ENCODE data around the gene TLE1. TPM values are rescaled to one million over a fixed set of nuclear protein-coding genes. Genes with fewer than 3 reads are reported as not detected.

Gene TLE1
- total and polyA plus RNA-seq, 2 of the 4 experiments (the other 2 are of a cell fraction) = 36.0 to 51.0 TPM

DNA sequence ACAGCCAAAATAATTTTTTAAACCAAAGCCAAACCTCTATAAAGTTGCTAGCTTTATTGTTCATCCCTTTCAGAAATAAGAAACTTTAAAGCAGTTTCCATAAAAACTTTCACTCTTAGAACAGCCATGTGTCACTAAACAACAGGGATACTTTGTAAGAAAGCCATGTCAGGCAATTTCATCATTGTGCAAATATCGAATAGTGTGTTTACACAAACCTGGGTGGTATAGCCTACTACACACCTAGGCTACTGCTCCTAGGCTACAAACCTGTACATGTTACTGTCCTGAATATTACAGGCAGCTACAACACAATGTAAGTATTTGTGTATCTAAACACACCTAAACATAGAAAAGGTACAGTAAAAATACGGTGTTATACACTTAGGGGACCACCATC is 59.9 kb downstream of the TLE1 start:
- Histone ChIP-seq H3K4me1 (ENCODE audit: control insufficient read depth, insufficient read depth, low read length) (peaks cover 15% of the 10 kb centered on the region), H2BK20ac (ENCODE audit: low read depth, low read length) (peak overlapping the region; percentile 68; the same call in 1 of the 2 replicates), H2BK5ac (ENCODE audit: low read depth, low read length, poor library complexity, severe bottlenecking) (peak overlapping the region; percentile 47), H2AFZ (replicated peaks; ENCODE audit: low read length, poor library complexity) (no peak overlapping the region), H3K56ac (ENCODE audit: extremely low read depth, insufficient read depth, low read length) (no peak overlapping the region), H3K27ac (ENCODE audit: insufficient read depth, low read length) (no peak overlapping the region), H4K5ac (ENCODE audit: low read depth, low read length) (peak overlapping the region; percentile 61; the same call in 1 of the 2 replicates), H4K8ac (ENCODE audit: low read depth in 2 of 2, low read length in 2 of 2) (peak overlapping the region in 1 of 2 experiments; percentile 61; a peak in 1 of 4 replicates), H4K20me1 (ENCODE audit: insufficient read depth, low read length) (no peaks in the 10 kb centered on the region), H3K79me1 (ENCODE audit: low read depth in 1 of 2, low read length in 2 of 2) (peaks cover 18 to 41% of the 10 kb centered on the region in 2 experiments), H3K9me1 (ENCODE audit: insufficient read depth, low read length) (peaks cover 15% of the 10 kb centered on the region), H3K4me3 (ENCODE audit: insufficient read depth, low read depth, low read length) (no peak overlapping the region), H3K23ac (ENCODE audit: low read depth, low read length) (peak overlapping the region; percentile 29; the same call in 1 of the 2 replicates), H2AK5ac (ENCODE audit: low read depth, low read length) (peak overlapping the region; percentile 43; the same call in 1 of the 2 replicates), H3K9me3 (ENCODE audit: control insufficient read depth, insufficient read depth, low read length) (no peaks in the 10 kb centered on the region), H3K9ac (ENCODE audit: low read depth, low read length) (no peak overlapping the region), H3K27me3 (ENCODE audit: control insufficient read depth, insufficient read depth, low read length) (no peaks in the 10 kb centered on the region), H2BK120ac (ENCODE audit: low read depth, low read length) (peak overlapping the region; percentile 25; the same call in 1 of the 2 replicates), H3K18ac (ENCODE audit: low read depth, low read length) (peak overlapping the region; percentile 62; the same call in 1 of the 2 replicates), H2BK15ac (ENCODE audit: low read depth, low read length) (0 out of 3 replicates have a peak overlapping the region, but pooled peaks have one; percentile 27), H2AK9ac (replicated peaks; ENCODE audit: low read depth, low read length, poor library complexity) (no peak overlapping the region), H3K4me2 (ENCODE audit: low read depth, low read length) (no peak overlapping the region), H3K36me3 (ENCODE audit: control insufficient read depth, insufficient read depth, low read length) (peaks cover 9% of the 10 kb centered on the region), H3K4ac (ENCODE audit: low read depth, low read length) (peak overlapping the region; percentile 66; the same call in 1 of the 2 replicates), H4K91ac (ENCODE audit: insufficient read depth, low read depth, low read length) (peak overlapping the region; percentile 41; the same call in 1 of the 2 replicates), H3K14ac (replicated peaks; ENCODE audit: low read depth, low read length) (peak overlapping the region; percentile 73; the same call in 1 of the 2 replicates)
- CTCF ChIA-PET = no interaction called here
- BruUV-seq (replicated peaks) = no TSS peak
- POLR2A ChIA-PET (ENCODE audit: unreplicated experiment) = no interaction called here
- dilution Hi-C loops (cut with HindIII; ENCODE audit: low sequenced_read_pairs, unreplicated experiment) (no loop called here), in situ Hi-C loops (cut with MboI; ENCODE audit: low sequenced_read_pairs) (no loop called here), intact Hi-C loops (cut with micrococcal nuclease) (no loop called here)
- TF ChIP-seq CEBPB (IDR thresholded peaks at IDR 0.05; ENCODE audit: low read depth, low read length) (no peak), MAFK (IDR thresholded peaks at IDR 0.05; ENCODE audit: low read depth, low read length) (no peak), SMC3 (IDR thresholded peaks at IDR 0.05; ENCODE audit: low read depth, low read length) (no peak)
- no CpG with 5 or more reads among the region's 2 CpGs for WGBS, 2 experiments (ENCODE audit: extremely low coverage in 2 of 2, insufficient read length in 1 of 2)
- DNase-seq (no peak), ATAC-seq (ENCODE audit: low read depth) (no peak)

Measured in IMR-90 (cell line).